Lower lobe of right lung (tissue), 2 donors: Measurements from ENCODE around the gene THUMPD3. TPM values are rescaled to one million over a fixed set of nuclear protein-coding genes. Genes with fewer than 3 reads are reported as not detected.
A peak's percentile ranks its signal among the peaks of the same experiment; 100 is the strongest.

Experiments
- ATAC-seq, 2 donors: fragments of 200-7000 bp; cut with Tn5 transposase; one replicate each; pipeline ENCODE4 v1.9.1; 2020 to 2022; ENCODE audit warnings: mild to moderate bottlenecking in 2 of 2, moderate library complexity in 2 of 2
- DNase-seq: peaks from one replicate; pipeline ENCODE4 v3.0.0-alpha.2; 2020
- H3K27ac ChIP-seq: fragments of 200-600 bp; one replicate; pipeline ENCODE4 v1.8.0; 2022
- H3K27me3 ChIP-seq: fragments of 200-600 bp; one replicate; pipeline ENCODE4 v1.8.0; 2022; ENCODE audit warnings: low read depth
- H3K36me3 ChIP-seq: fragments of 200-600 bp; one replicate; pipeline ENCODE4 v1.8.0; 2022; ENCODE audit warnings: mild to moderate bottlenecking
- H3K4me1 ChIP-seq: fragments of 200-600 bp; one replicate; pipeline ENCODE4 v1.8.0; 2022
- H3K4me3 ChIP-seq: fragments of 200-600 bp; one replicate; pipeline ENCODE4 v1.8.0; 2022; ENCODE audit warnings: mild to moderate bottlenecking
- H3K9me3 ChIP-seq: fragments of 200-600 bp; one replicate; pipeline ENCODE4 v1.8.0; 2022
- intact Hi-C: fragments of 100-400 bp; cut with DNase I; formaldehyde crosslinking; loops from one replicate; pipeline ENCODE4 v1.11.0; 2022
- total RNA-seq: library from RNA; stranded (reverse); fragmentation: NEBNext Ultra II Directional; extraction: Animal tissue kit (Norgen Biotek cat#: 25700); gene quantifications from one replicate; pipeline ENCODE4 v1.2.1, GENCODE V29; 2021
- TF ChIP-seq, protein P1 (sequence below): fragments of 200-600 bp; IDR thresholded peaks from one replicate; pipeline ENCODE4 v1.8.0; 2022; ENCODE audit warnings: antibody characterized with exemption, mild to moderate bottlenecking
- donor health status: DM: no; HTN: yes; CAD: no; lungs with severe emphysema.

The THUMPD3 gene
- total RNA-seq, 1 donor from 2014 or later, result 29.2 TPM

DNA sequence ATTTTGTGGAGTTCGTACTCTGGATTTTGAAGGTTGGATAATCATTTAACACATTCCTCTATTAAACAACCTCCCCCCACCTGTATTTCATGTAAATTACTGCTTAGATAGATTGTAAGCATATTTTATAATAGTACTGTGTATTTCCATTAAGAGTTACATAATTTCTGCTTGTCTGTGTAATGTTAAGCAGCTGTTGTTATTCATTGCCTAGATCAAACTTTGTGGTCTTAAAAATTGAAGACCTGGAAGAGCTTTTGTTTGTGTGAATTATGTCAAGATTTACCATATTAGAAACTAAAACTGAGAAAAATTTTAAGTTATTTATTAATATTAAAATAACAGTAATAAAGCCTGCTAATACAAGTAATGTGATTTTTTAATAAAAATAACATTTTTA is 45.7 kb downstream of the THUMPD3 start:
- intact Hi-C loops, result no loop called here

DNA sequence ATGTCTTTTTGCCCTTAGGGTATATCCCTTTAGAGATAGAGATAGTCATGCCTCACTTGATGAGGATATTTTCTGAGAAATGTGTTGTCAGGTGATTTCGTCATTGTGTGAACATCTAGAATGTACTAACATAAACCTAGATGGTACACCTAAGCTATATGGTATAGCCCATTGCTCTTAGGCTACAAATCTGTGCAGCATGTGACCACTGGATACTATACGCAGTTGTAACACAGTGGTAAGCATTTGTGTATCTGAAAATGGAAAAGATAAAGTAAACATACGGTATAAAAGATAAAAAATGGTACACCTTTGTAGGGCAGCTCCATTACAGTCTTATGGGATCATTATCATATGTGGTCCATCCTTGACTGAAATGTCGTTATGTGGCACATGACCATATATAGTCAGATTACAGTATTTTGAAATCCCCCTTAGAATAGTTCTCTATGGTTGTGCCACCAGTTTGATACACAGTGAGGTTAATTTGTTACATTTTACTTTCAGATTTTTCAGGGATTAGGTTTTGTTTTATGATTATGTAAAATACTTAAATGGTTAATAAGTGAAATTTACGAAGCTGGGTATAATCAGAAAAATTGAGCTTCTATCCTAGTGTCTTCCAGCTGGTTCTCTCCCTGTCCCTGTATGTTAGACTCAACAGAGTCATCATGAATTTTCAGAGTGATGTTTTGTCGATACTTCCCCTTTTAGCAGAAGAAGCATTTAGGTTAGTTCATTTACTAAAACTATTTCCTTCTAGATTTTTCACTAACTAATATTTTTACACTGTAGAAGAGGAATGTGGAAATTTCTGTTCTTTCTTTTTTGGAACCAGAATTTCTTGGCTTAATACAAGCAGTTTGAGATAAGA is 47.4 kb downstream of the THUMPD3 start:
- Histone ChIP-seq H3K4me1 (peaks cover 70% of the 10 kb centered on the region), H3K27me3 (no peaks in the 10 kb centered on the region), H3K36me3 (no peaks in the 10 kb centered on the region), H3K9me3 (no peaks in the 10 kb centered on the region), H3K4me3 (no peak overlapping the region), H3K27ac (peak overlapping the region; percentile 18)
- intact Hi-C loops, result no loop called here
- DNase-seq (no peak), ATAC-seq (no peak)
- TF ChIP-seq, protein P1, sequence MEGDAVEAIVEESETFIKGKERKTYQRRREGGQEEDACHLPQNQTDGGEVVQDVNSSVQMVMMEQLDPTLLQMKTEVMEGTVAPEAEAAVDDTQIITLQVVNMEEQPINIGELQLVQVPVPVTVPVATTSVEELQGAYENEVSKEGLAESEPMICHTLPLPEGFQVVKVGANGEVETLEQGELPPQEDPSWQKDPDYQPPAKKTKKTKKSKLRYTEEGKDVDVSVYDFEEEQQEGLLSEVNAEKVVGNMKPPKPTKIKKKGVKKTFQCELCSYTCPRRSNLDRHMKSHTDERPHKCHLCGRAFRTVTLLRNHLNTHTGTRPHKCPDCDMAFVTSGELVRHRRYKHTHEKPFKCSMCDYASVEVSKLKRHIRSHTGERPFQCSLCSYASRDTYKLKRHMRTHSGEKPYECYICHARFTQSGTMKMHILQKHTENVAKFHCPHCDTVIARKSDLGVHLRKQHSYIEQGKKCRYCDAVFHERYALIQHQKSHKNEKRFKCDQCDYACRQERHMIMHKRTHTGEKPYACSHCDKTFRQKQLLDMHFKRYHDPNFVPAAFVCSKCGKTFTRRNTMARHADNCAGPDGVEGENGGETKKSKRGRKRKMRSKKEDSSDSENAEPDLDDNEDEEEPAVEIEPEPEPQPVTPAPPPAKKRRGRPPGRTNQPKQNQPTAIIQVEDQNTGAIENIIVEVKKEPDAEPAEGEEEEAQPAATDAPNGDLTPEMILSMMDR, result no peak

More for the DNA sequence above, 45.7 kb downstream of the THUMPD3 start:
- peaks cover 87% of the 10 kb centered on the region for H3K4me1 ChIP-seq
- no peak overlapping the region for H3K4me3 ChIP-seq
- no peak for ATAC-seq
- TF ChIP-seq, protein P1, result no peak
- no peaks in the 10 kb centered on the region for H3K36me3 ChIP-seq
- no peak overlapping the region for H3K27ac ChIP-seq
- no peaks in the 10 kb centered on the region for H3K27me3 ChIP-seq
- no peaks in the 10 kb centered on the region for H3K9me3 ChIP-seq
- DNase-seq, result no peak

DNA sequence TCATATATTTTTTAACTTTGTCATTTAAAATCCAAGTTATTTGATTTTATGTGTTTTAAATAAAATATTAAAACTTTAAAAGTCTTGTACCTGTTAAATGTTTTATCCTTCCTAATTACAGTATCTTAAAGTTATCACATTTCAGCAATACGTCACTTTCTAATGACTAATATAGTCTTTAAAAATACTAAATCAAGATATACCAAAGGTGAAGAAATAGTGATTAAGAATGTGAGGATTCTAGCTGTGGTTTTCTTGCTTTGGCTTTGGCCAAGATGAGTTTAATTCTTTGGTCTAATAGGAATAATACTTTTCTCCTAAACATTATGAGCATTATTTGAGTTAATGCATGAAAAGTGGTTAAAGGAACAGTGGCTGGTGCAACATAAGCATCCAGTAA is 48.4 kb downstream of the THUMPD3 start:
- TF ChIP-seq, protein P1, result no peak
- peaks cover 6% of the 10 kb centered on the region for H3K36me3 ChIP-seq
- peaks cover 61% of the 10 kb centered on the region for H3K4me1 ChIP-seq
- H3K4me3 ChIP-seq, result no peak overlapping the region
- H3K27ac ChIP-seq, result no peak overlapping the region
- no peaks in the 10 kb centered on the region for H3K27me3 ChIP-seq
- DNase-seq, result no peak
- intact Hi-C loops, result no loop called here
- no peaks in the 10 kb centered on the region for H3K9me3 ChIP-seq
- ATAC-seq, result no peak

DNA sequence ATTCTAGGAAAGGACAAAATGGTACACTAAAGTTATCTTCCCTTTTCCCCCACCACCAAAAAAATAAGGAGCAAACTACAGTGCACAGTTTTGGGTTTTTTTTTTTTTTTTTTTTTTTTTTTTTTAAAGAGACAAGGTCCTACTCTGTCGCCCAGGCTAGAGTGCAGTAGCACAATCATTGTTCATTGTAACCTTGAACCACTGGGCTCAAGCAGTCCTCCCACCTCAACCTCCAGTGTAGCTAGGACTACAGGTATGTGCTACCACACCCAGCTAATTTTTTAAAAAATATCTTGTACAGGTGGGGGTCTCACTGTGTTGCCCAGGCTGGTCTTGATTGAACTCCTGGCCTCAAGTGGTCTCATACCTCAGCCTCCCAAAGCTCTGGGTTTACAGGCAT is 49.4 kb downstream of the THUMPD3 start:
- ATAC-seq (no peak), DNase-seq (no peak)
- H3K4me3 ChIP-seq, result no peak overlapping the region
- intact Hi-C loops, result no loop called here
- no peaks in the 10 kb centered on the region for H3K9me3 ChIP-seq
- no peaks in the 10 kb centered on the region for H3K27me3 ChIP-seq
- peaks cover 6% of the 10 kb centered on the region for H3K36me3 ChIP-seq
- TF ChIP-seq, protein P1, result no peak
- H3K27ac ChIP-seq, result no peak overlapping the region
- peaks cover 66% of the 10 kb centered on the region for H3K4me1 ChIP-seq

DNA sequence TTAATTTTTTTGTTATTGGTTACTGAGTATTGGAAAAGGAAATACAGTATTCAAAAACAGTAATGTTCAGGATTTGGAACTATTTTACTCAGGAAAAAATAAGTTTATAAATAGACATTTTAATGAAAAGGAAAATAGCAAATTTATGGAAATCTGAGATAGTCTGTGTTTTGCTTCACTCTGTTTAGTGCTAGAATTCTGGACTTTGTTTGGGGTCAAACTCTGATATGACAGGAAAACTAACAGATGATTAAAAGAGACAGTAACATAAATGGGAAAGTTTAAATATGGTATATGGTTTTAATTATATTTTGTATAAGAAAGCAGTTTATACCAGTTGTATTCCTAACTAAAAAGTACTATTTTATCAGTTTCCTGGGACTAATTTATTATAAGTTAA is 52.0 kb downstream of the THUMPD3 start:
- no peak overlapping the region for H3K27ac ChIP-seq
- intact Hi-C loops, result no loop called here
- H3K27me3 ChIP-seq, result no peaks in the 10 kb centered on the region
- ATAC-seq (no peak), DNase-seq (no peak)
- no peak overlapping the region for H3K4me3 ChIP-seq
- H3K4me1 ChIP-seq, result peaks cover 46% of the 10 kb centered on the region
- peaks cover 6% of the 10 kb centered on the region for H3K36me3 ChIP-seq
- TF ChIP-seq, protein P1, result no peak
- no peaks in the 10 kb centered on the region for H3K9me3 ChIP-seq
